Stimulated activated CD8-positive, alpha-beta memory T cell treated with anti-CD3 and anti-CD28 coated beads, Interleukin-2, amount 100 ng/mL, for 1 hour (primary cell): ENCODE data around the gene MAEA.
"Not testable (repeated sequence)": the region's sequence is repeated elsewhere in the genome, so short reads cannot be mapped to it uniquely, and the experiment has no call there.

Source experiments
- DNase-seq, 2 donors: peaks; one replicate each; pipeline ENCODE4 v3.0.0-alpha.2; 2020; ENCODE audit warnings: low read depth in 2 of 2

Gene MAEA

DNA sequence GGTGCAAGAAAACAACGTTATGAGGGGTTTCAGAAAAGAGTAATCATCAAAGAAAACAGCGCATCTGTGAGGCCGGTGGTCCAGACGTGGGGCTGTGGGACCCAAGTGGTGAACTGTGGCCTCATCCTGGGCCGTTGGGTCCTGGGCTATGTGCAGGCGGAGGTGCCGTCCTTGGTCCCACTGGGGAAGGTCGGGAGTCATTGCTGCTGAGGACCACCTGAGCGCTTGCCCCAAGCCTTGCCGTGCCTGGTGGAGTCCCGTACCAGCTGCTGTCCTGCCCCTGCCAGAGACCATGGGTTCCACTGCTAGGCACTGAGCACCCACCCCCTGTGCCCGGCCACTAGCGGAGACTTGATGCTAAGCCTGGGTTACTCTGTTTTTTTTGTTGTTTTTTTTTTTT is 31.8 kb downstream of the MAEA start:
- DNase-seq, result no peak

DNA sequence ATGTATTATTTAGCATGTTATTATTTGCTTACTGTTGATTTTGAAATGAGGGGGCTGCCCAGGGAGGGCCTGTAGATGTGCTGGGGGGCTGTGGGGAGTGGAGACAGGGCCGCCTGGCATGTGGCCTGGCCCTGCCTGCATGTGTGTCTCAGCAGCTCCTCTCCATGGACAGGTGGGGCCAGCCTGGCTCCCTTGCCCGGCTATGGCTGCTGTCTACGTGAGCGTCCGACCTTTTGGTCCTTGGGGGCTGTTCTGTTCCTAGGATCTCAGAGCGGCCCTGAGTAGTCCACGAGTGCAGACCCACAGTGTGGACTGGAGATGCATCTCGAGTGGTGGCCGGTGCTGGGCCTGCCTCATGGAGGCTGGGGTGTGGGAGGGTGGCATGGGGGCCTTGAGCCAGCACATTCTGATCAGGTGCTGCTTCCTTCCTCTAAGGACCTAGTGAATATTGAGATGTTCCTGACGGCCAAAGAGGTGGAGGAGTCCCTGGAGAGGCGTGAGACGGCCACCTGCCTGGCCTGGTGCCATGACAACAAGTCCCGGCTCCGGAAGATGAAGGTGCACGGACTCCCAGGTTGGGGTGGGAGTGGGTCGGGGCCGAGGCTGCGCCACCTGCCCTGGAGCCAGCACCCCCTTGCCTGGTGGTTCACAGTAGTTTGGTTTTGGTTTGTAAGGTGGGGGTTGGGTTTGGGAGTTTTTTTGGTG is 32.4 kb downstream of the MAEA start:
- DNase-seq, result no peak

DNA sequence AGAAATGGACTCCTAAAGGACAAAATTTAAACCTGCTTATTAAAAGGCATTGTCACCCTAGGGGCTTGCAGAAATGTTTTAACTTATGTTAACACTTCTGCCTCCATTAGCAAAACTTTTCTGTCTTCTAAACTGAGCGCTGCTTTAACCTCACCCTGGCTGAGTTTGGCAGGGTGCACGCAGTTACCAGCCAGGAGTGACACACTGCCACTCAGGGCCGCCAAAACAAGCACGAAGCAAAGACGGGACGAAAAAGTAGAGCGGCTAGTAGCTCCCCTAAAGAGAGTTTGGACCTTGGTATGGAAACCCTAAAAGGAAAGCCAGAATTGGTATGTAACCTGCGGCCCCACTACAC is 33.6 kb downstream of the MAEA start:
- no peak for DNase-seq

DNA sequence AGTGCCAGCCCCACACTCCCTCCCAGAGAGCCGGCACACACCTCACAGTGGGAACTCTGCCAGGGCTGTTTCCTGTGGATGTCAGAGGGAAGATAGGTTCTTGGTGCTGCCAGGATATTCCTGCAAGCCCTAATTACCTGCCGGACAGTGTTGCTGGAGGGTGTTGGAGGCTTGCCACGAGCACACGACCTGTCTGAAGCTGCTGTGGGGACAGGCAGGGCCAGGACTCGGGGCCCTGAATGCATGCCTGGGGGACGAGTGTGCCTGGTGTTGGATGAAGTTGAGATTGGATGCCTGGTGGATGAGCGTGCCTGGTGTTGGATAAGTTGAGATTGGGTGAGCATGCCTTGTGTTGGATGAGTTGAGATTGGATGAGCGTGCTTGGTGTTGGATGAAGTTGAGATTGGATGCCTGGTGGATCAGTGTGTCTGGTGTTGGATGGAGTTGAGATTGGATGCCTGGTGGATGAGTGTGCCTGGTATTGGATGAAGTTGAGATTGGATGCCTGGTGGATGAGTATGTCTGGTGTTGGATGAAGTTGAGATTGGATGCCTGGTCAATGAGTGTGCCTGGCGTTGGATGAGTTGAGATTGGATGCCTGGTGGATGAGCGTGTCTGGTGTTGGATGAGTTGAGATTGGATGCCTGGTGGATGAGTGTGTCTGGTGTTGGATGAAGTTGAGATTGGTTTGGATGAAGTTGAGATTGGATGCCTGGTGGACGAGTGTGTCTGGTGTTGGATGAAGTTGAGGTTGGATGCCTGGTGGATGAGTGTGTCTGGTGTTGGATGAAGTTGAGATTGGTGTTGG is 34.1 kb downstream of the MAEA start:
- no peak for DNase-seq

DNA sequence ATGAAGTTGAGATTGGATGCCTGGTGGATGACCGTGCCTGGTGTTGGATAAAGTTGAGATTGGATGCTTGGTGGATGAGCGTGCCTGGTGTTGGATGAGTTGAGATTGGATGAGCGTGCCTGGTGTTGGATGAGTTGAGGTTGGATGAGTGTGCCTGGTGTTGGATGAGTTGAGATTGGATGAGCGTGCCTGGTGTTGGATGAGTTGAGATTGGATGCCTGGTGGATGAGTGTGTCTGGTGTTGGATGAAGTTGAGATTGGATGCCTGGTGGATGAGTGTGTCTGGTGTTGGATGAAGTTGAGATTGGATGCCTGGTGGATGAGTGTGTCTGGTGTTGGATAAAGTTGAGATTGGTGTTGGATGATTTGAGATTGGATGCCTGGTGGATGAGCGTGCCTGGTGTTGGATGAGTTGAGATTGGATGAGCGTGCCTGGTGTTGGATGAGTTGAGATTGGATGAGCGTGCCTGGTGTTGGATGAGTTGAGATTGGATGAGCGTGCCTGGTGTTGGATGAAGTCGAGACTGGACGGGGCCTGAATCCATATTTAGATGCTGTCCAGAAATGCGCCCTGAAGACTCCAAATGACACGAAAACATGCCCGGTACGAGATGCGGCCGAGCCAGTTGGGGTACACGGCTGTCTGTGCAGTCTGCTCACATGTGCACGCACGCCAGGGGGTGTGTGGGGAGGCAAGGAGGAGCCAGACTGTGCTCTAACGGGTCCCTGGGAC is 34.9 kb downstream of the MAEA start:
- not testable (repeated sequence) for DNase-seq

DNA sequence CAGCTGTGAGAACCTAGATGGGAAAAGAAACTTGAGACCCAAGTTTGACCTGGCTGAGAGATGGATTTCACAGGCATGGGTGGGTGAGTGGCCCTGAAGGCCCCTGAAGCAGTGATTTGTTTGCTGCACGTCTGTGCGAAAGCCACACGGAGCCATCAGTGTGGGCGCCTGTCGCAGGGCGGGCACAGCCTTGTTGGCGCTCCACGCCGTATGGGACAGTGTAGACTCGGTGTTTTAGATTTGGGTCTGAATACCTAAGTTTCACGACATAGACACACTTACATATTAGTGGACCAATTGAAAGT is 35.4 kb downstream of the MAEA start:
- DNase-seq, result no peak

DNA sequence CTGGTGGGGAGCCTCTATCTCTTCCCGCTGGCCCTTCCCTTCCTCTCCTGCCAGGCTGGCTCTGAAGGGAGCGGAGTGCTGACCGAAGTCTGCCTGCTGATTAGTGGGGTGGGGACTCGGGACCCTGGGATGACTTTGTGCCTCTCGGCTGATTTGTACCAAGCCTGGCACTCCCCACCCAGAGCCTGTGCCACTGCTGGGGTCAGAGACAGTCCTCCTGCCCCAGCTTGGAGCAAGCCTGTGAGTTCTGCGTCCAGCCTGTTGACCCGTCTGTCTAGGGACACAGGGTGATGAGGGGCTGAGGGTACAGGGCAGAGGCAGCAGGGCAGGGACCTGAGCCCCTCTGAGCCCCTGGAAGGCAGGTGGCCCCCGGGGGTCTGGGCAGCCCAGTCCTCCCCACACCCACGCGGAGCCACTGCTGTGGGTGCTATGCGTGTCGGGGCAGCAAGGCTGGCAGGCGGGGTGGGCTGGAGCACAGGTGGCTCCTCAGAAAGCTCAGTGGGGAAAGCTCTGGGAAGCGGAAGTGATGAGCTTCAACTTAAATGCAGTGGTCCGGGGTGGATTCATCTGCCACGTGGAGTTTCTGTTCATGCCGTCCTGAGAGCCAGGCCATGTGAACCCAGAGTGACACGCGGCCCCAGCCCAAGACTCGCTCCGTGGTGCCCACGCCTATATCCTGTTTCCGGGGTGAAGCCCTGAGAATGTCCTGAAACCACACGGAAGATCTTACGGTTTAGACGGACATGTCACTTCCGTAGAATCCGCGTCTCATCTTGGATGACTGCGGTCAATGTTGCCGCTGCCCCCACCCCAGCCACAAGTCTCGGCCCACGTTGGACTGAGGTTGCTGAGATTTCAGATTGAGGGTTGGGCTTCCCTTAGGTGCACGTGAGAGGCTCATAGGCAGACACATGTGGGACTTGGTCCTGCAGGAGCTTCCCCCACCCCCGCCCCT is 36.3 kb downstream of the MAEA start:
- DNase-seq, result no peak

DNA sequence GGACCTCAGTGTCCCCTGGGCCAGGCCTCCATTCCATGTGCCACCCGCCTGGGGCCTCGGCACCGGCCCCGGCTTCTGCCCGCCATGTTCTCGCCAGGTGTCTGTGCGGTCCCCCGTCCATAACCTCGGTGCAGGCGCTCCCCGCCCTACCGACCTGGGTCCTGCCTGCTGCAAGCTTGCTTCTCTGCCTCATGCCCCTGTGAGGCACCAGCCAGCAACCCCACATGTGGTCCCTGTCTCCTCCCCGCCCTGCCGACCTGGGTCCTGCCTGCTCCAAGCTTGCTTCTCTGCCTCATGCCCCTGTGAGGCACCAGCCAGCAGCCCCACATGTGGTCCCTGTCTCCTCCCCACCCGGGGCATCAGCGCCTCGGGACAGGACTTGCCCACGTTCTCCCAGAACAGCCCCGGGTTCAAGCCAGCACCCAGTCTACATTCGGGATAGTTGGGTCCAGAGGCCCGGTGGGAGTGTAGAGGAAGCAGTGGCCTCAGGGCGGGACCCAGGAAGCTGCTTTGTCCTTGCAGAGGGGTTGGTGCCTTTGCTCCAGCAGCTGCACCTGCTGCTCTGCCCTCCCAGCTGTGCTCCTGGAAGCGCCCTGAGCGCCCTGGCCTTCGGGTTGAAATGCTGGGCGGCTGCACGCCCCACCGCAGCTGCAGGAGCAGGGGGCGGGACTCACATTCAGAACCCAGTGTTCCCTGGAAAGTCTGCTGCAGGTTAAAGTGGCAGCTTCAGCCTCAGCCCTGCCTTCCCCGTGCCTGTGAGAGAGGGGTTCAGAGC is 37.2 kb downstream of the MAEA start:
- no peak for DNase-seq

DNA sequence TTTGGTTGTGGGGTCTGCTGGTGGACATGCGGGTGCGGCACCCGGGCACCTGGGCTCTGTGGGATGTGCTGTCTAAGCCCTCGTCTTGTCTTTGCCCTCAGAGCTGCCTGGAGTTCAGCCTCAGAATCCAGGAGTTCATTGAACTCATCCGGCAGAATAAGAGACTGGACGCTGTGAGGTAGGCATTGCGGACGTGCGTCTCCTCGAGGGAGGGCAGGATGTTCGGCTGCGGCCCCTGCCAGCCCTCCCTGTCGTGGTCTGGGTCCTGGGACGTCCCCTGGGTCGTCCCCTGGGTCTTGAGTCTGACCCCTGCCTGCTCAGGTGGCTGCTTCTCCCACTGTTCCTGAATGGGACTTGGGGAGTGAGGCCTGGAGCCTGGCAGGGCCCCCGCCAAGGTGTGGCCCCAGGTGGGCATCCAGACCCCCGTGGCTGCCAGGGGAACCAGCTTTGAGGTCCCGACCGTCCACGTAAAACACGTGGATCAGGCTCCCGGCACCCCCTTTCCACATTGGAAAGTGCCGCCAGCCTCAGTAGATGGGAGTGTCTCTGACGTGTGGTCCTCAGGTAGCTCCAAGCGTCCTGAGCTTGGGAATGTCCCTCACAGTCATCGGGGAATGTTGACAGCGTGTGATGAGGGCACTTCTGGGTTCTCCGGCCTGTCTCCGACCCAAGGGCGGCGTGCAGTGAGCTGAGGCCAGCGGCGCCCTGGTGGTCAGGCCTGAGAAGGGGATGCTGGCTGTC is 38.0 kb downstream of the MAEA start:
- no peak for DNase-seq

DNA sequence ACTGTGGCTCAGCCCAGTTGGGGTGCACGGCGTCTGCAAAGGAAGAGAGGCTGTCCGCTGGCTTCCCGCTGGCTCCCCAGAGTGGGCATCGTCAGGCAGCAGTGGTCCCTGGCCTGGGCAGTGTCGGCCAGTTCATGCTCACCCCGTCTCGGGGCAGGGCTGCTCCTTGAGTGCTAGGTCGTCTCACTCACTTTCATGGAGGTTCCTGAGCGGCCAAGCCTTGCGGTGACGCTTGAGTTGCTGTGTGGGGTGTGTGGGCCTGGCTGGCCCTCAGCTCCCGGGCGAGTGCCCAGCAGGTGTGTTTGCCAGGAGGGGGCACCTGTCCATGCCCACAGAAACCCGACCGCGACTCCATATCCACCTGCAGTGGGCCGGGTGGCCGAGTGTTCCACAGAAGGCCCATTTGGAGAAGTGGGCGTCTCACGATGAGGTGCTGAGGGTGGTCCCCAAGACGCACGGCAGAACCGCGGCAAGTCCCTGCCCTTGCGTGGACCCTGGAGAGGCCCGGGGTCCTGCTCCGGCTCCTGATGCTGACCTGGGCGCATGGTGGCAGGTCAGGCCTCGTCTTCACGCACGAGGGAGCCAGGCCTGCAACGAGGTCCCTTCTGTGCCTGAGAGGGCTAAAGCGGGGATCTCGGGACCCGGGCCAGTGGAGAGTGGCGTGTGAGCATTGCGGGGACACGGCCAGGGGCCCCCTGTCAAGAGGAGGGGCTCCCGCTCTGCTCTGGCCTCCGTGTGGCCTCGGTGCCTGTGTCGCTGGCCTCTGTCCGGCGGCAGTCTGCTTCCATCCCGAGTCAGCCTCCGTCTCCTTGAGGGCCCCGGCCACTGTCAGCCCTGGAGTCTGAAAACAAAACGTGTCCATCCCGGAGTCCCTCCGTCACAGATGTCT is 38.8 kb downstream of the MAEA start:
- no peak for DNase-seq

DNA sequence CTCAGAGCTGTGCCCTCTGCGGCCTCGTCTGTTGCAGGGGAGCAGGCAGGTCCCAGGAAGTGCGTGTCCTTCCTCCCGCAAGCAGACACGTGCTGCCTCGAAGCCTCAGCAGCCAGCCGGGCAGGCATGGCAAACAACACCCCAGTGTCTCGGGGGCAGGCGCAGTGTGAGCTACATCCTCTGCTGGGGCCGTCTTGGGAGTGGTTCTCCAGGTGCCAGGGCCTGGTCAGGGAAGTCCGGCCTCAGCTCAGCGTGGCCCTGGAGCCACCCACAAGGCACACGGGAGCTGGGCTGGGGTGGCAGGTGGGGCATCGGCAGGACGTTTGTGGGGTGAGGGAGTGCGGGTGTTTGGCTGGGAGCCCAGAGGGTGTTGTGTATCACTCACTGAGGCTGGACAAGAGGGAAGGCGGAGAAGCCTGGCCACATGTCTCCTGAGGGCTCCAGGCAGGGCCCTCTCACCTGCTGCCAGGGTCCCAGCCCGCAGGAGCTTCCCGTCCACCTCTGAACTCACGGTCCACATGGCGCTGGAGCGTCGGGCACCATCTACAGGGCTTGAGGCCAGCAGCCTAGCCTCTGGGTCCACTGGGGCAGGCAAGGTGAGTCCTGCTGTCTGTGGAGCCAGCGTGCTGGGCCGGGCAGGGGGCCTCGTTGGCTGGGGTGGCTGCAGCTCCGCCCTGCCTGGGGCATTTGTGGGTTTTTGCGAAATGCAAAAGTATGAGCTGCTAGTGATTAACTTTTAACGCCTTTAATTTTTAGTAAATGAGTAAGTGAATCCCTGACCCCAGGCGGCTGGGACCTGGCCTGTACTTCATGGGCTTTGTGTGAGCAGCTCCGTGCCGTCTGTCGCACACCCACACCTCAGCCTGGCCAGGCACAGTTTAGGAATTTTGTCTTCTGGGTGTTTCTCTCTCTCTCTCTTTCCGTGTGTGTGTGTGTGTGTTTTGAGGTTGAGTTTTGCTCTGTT is 40.0 kb downstream of the MAEA start:
- DNase-seq, result no peak

DNA sequence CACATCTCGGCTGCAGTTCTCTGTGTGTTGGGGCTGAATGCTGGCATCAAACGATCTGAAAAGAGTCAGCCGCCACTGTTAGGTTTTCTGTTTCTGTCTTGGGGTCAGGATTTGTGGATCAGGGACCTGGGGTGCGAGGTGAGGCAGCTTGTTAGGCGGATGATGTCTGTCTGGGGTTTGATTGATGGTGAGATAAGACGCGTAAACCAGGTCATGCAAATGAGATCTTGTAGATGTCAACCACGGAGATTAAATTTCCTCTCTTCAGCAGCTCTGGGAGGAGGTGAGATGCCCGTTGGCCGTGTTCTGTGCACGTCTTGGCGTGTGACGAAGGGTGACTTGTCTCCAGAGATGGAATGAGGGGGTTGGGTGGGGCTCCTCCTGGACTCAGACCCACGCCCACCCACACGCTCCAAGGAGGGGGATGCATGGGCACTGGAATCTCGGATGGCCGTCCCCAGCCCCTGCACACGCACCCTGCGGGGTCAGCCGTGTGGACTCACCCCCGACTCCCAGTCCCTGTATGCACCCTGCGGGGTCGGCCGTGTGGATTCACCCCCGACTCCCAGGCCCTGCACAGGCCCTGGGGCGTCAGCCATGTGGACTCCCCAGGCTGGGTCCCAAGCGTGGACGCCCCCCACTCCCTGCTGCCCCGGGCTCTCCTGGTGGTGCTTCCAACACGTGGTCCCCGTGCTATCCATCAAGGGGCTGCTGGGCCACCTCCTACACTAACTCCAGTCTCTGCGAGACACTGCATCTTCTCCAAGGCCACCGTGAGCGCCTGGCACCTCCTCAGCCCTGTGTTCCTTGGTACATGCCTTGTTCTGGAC is 41.3 kb downstream of the MAEA start:
- DNase-seq, result peak; percentile 24 to 31

DNA sequence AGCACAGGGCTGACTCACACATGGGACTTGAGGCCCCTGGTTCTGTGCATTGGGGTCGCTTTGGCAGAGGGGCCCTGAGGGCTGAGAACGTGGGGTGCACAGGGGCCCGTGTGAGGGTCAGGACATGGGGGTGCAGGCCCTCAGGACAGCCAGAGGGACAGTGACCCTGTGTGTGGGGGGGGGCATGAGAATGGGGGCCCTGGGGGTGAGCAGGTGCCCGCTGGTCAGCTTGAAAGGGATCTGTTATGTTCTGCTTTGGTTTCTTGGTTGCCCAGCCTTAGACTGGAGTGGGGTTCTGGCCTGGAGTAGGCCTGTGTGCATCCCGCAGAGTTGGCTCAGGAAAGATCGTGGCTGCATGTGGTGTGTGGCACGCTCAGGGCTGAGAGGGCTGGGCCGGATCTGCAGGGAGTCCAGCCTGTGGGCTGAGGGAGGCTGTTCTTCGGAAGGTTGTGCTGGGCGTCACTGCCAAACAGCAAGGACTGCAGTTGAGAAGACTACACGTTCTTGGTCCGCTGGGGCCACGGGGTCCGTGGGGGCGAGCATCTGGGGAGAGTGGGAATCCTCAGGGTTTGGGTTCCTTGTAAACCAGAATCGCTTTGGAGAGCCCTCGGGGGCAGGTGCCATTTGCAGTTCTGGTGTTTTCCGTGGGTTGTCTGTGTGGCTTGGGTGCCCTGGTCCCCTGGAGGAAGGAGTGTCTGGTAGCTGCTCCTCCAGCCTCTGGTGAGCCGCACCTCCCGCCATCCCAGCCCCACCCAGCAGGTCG is 42.1 kb downstream of the MAEA start:
- DNase-seq, result no peak

DNA sequence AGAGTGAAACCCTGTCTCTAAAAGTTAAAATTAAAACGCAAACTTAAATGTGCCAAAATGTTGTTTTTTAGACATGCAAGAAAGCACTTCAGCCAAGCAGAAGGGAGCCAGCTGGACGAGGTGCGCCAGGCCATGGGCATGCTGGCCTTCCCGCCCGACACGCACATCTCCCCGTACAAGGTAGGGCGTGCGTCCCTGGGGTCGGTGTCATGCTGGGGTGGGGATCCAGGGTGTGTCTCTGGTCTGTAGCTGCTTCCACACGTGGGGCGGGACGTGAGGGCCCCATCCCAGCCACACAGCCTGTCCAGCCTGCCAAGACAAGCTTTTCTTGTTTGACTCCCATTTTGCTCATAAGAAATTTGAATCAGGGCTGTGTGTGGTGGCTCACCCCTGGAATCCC is 43.0 kb downstream of the MAEA start:
- no peak for DNase-seq

DNA sequence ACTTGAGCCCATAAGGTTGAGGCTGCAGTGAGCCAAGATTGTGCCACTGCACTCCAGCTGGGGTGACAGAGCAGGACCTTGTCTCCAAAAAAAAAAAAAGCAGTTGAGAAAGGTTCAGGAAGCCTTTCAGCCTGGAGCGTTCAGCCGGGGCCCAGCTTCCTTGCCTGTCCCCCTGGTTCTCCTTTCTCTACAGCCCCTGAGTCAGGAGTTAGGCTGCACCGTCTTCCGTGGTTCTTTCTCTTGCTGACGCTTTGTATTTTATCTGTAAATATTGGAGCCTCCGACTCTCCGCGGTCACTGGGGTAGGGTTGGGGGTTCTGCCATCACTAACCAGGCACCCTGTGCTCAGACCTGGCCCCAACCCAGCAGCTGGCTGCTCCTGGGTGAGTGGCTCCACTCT is 43.6 kb downstream of the MAEA start:
- no peak for DNase-seq

DNA sequence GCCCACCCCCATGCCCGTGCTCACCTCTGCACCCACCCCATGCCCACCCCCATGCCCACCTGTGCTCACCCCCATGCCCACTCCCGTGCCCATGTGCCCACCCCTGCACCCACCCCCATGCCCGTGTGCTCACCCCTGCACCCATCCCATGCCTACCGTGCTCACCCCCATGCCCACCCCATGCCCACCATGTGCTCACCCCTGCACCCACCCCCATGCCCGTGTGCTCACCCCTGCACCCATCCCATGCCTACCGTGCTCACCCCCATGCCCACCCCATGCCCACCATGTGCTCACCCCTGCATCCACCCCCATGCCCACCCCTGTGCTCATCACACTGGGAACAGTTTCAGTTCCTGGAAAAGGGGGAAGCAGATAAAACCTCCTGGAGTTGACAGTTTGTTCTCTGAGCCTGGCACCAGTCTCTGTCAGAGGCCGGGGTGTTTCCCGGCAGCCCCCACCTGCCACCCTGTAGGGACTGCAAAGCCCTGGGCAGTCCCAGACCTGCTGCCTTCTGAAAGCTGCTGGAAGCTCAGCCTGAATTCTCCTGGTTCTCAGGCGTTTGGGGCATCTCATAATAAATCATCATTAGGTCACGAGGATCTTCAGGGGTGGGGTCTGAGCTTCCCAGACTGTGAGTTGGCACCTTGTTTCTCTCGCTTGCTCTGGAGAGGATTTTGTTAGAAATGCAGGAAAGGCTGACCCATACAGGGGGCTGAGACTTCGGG is 44.3 kb downstream of the MAEA start:
- not testable (repeated sequence) for DNase-seq
